Trophoblast cell (in vitro differentiated cells and primary cell): ENCODE results near the gene PLS1.
A peak's percentile ranks its signal among the peaks of the same experiment; 100 is the strongest.
"Not testable (repeated sequence)": the region's sequence is repeated elsewhere in the genome, so short reads cannot be mapped to it uniquely, and the experiment has no call there.

Source experiments
- DNase-seq, 2 donors: peaks; one replicate each; pipeline ENCODE4 v3.0.0-alpha.2; 2016
- H2AFZ ChIP-seq: 2 replicates; pipeline ENCODE4 v1.6.1; 2013; ENCODE audit warnings: low read length, moderate library complexity, mild to moderate bottlenecking; ENCODE audit not compliant: insufficient read depth, poor library complexity
- H2AK5ac ChIP-seq: 2 replicates; pipeline ENCODE4 v1.6.1; 2013; ENCODE audit warnings: mild to moderate bottlenecking, low read length
- H2BK120ac ChIP-seq: 2 replicates; pipeline ENCODE4 v1.6.1; 2013; ENCODE audit warnings: low read length, mild to moderate bottlenecking, moderate library complexity; ENCODE audit not compliant: insufficient read depth, poor library complexity
- H2BK12ac ChIP-seq: 2 replicates; pipeline ENCODE4 v1.6.1; 2013; ENCODE audit warnings: mild to moderate bottlenecking, low read length, moderate library complexity
- H2BK5ac ChIP-seq: 2 replicates; pipeline ENCODE4 v1.6.1; 2013; ENCODE audit warnings: low read length, low read depth, moderate library complexity, mild to moderate bottlenecking; ENCODE audit not compliant: poor library complexity
- H3K14ac ChIP-seq: 2 replicates; pipeline ENCODE4 v1.6.1; 2013; ENCODE audit warnings: mild to moderate bottlenecking, low read length
- H3K18ac ChIP-seq: 2 replicates; pipeline ENCODE4 v1.6.1; 2013; ENCODE audit warnings: mild to moderate bottlenecking, low read length
- H3K23ac ChIP-seq: 2 replicates; pipeline ENCODE4 v1.6.1; 2013; ENCODE audit warnings: low read length
- H3K27ac ChIP-seq: 2 replicates; pipeline ENCODE4 v1.5.1; 2013; ENCODE audit warnings: low read depth, mild to moderate bottlenecking, inconsistent platforms, low read length, moderate library complexity
- H3K27me3 ChIP-seq: 2 replicates; pipeline ENCODE4 v1.6.1; 2013; ENCODE audit warnings: inconsistent platforms, mild to moderate bottlenecking, low read length, moderate library complexity; ENCODE audit not compliant: insufficient read depth
- H3K36me3 ChIP-seq, 2 experiments: 1 replicate in 1 of 2; 2 replicates in 1 of 2; pipeline ENCODE4 v1.6.1; 2013; ENCODE audit warnings: low read length in 2 of 2, mild to moderate bottlenecking in 2 of 2, moderate library complexity in 1 of 2; ENCODE audit not compliant: insufficient read depth in 2 of 2, control insufficient read depth in 1 of 2
- H3K4ac ChIP-seq: 2 replicates; pipeline ENCODE4 v1.6.1; 2013; ENCODE audit warnings: low read depth, mild to moderate bottlenecking, low read length, moderate library complexity
- H3K4me1 ChIP-seq, 2 experiments: 1 replicate in 1 of 2; 2 replicates in 1 of 2; pipeline ENCODE4 v1.6.1; 2013; ENCODE audit warnings: low read length in 2 of 2, mild to moderate bottlenecking in 2 of 2, moderate library complexity in 1 of 2; ENCODE audit not compliant: insufficient read depth in 2 of 2, control insufficient read depth in 1 of 2
- H3K4me2 ChIP-seq: 2 replicates; pipeline ENCODE4 v1.6.1; 2013; ENCODE audit warnings: inconsistent platforms, mild to moderate bottlenecking, low read length, moderate library complexity
- H3K4me3 ChIP-seq: 2 replicates; pipeline ENCODE4 v1.5.1; 2013; ENCODE audit warnings: mild to moderate bottlenecking, low read depth, low read length, inconsistent platforms
- H3K79me1 ChIP-seq: one replicate; pipeline ENCODE4 v1.6.1; 2013; ENCODE audit warnings: low read length
- H3K79me2 ChIP-seq: 2 replicates; pipeline ENCODE4 v1.6.1; 2013; ENCODE audit warnings: low read length, mild to moderate bottlenecking; ENCODE audit not compliant: control insufficient read depth, insufficient read depth, poor library complexity
- H3K9ac ChIP-seq: 2 replicates; pipeline ENCODE4 v1.6.1; 2013; ENCODE audit warnings: mild to moderate bottlenecking, low read length
- H3K9me3 ChIP-seq: 2 replicates; pipeline ENCODE4 v1.6.1; 2013; ENCODE audit warnings: low read depth, mild to moderate bottlenecking, control low read depth, inconsistent platforms, low read length; ENCODE audit not compliant: insufficient read depth
- H4K12ac ChIP-seq: 2 replicates; pipeline ENCODE4 v1.6.1; 2013; ENCODE audit warnings: low read depth, mild to moderate bottlenecking, low read length, moderate library complexity
- H4K8ac ChIP-seq: 2 replicates; pipeline ENCODE4 v1.6.1; 2013; ENCODE audit warnings: low read depth, mild to moderate bottlenecking, low read length, moderate library complexity
- H4K91ac ChIP-seq: one replicate; pipeline ENCODE4 v1.6.1; 2013; ENCODE audit warnings: low read depth, mild to moderate bottlenecking, low read length, moderate library complexity
- WGBS: extraction: QIAGEN DNeasy Blood & Tissue Kit; methylation state at CpG from one replicate; pipeline ENCODE4 v1.1.7; 2013; ENCODE audit warnings: missing lambda C conversion rate; ENCODE audit not compliant: insufficient read length, insufficient coverage; ENCODE audit errors: extremely low coverage; 5-methylcytosine and 5-hydroxymethylcytosine counted together

Gene PLS1

GRCh38 chr3:142602619-142603385 lies 6.6 kb downstream of the PLS1 start:
- no peak overlapping the region for H3K4me2 ChIP-seq
- no peak overlapping the region for H2BK5ac ChIP-seq
- no peak overlapping the region for H2AFZ ChIP-seq
- no peaks in the 10 kb centered on the region for H3K36me3 ChIP-seq
- WGBS, result no CpG with 5 or more reads among the region's 13 CpGs
- H3K14ac ChIP-seq, result no peak overlapping the region
- H3K9ac ChIP-seq, result no peak overlapping the region
- H2BK12ac ChIP-seq, result no peak overlapping the region
- no peak overlapping the region for H4K8ac ChIP-seq
- no peak for DNase-seq
- H3K79me1 ChIP-seq, result no peaks in the 10 kb centered on the region
- no peaks in the 10 kb centered on the region for H3K4me1 ChIP-seq
- H3K4ac ChIP-seq, result no peak overlapping the region
- H4K91ac ChIP-seq, result no peak overlapping the region
- no peak overlapping the region for H3K23ac ChIP-seq
- no peak overlapping the region for H2AK5ac ChIP-seq
- H3K18ac ChIP-seq, result no peak overlapping the region
- no peak overlapping the region for H2BK120ac ChIP-seq
- no peaks in the 10 kb centered on the region for H3K9me3 ChIP-seq
- no peak overlapping the region for H3K4me3 ChIP-seq
- H3K27me3 ChIP-seq, result no peaks in the 10 kb centered on the region
- no peak overlapping the region for H4K12ac ChIP-seq
- H3K79me2 ChIP-seq, result no peaks in the 10 kb centered on the region
- no peak overlapping the region for H3K27ac ChIP-seq

GRCh38 chr3:142603386-142603705 lies 7.2 kb downstream of the PLS1 start:
- H3K79me1 ChIP-seq, H3K4me3 ChIP-seq, H3K9ac ChIP-seq, H2BK120ac ChIP-seq, H3K27ac ChIP-seq, H3K18ac ChIP-seq, H3K36me3 ChIP-seq, H3K4me2 ChIP-seq, H3K79me2 ChIP-seq, H3K27me3 ChIP-seq, H4K8ac ChIP-seq, H2AK5ac ChIP-seq, H2BK12ac ChIP-seq, H3K9me3 ChIP-seq, H3K4me1 ChIP-seq, H2AFZ ChIP-seq, DNase-seq, H3K23ac ChIP-seq, H3K14ac ChIP-seq, H2BK5ac ChIP-seq, H4K12ac ChIP-seq, H3K4ac ChIP-seq, H4K91ac ChIP-seq: not testable (repeated sequence)
- WGBS, result no CpG with 5 or more reads among the region's 7 CpGs

GRCh38 chr3:142604940-142605339 lies 8.7 kb downstream of the PLS1 start:
- Histone ChIP-seq H3K36me3 (no peaks in the 10 kb centered on the region), H3K27ac (no peak overlapping the region), H4K12ac (no peak overlapping the region), H3K23ac (no peak overlapping the region), H2AK5ac (no peak overlapping the region), H3K4me3 (no peak overlapping the region), H2BK5ac (no peak overlapping the region), H3K4ac (no peak overlapping the region), H3K9ac (no peak overlapping the region), H3K79me1 (no peaks in the 10 kb centered on the region), H3K9me3 (no peaks in the 10 kb centered on the region), H2BK120ac (no peak overlapping the region), H2AFZ (no peak overlapping the region), H4K91ac (no peak overlapping the region), H3K79me2 (no peaks in the 10 kb centered on the region), H3K14ac (no peak overlapping the region), H3K4me1 (peaks cover 0 to 2% of the 10 kb centered on the region in 2 experiments), H3K4me2 (no peak overlapping the region), H3K27me3 (no peaks in the 10 kb centered on the region), H2BK12ac (no peak overlapping the region), H3K18ac (no peak overlapping the region), H4K8ac (no peak overlapping the region)
- DNase-seq, result no peak

GRCh38 chr3:142608631-142609030 lies 12.4 kb downstream of the PLS1 start:
- Histone ChIP-seq H4K12ac (no peak overlapping the region), H3K79me2 (no peaks in the 10 kb centered on the region), H3K36me3 (no peaks in the 10 kb centered on the region), H3K18ac (no peak overlapping the region), H3K9ac (no peak overlapping the region), H3K27me3 (no peaks in the 10 kb centered on the region), H4K91ac (no peak overlapping the region), H3K9me3 (no peaks in the 10 kb centered on the region), H3K4me1 (peaks cover 0 to 2% of the 10 kb centered on the region in 2 experiments), H3K14ac (no peak overlapping the region), H2AFZ (no peak overlapping the region), H2BK12ac (no peak overlapping the region), H3K4me3 (no peak overlapping the region), H2BK120ac (no peak overlapping the region), H3K4ac (no peak overlapping the region), H3K79me1 (no peaks in the 10 kb centered on the region), H3K27ac (no peak overlapping the region), H2AK5ac (no peak overlapping the region), H4K8ac (no peak overlapping the region), H3K23ac (no peak overlapping the region), H2BK5ac (no peak overlapping the region), H3K4me2 (no peak overlapping the region)
- no CpG with 5 or more reads among the region's 1 CpG for WGBS
- DNase-seq, result peak; percentile 98 to 100
